Measurements from ENCODE around the gene CYP2D6. TPM values are rescaled to one million over a fixed set of nuclear protein-coding genes. Genes with fewer than 3 reads are reported as not detected.

CYP2D6 gene
- total RNA-seq, 3 donors from 2014 or later = 3.8 to 10.0 (median 4.7) TPM

- intact Hi-C loops (cut with DNase I, micrococcal nuclease) = no loop called here
- TF ChIP-seq CTCF (IDR thresholded peaks at IDR 0.05) = no peak
Observed at GRCh38 chr22:42170946-42171345, 40.3 kb upstream of the CYP2D6 start.

GRCh38 chr22:42169055-42169469, 38.5 kb upstream of the CYP2D6 start:
- intact Hi-C loops (cut with DNase I, micrococcal nuclease) = loop anchor here (2.0 to 10.0 kb wide), 3 partner anchors 77 to 268 kb away; partner anchors contain the start of genes NDUFA6 (in 1 of the 2) and NFAM1 (in 1 of the 2)
- Histone ChIP-seq H3K9me3 (no peaks in the 10 kb centered on the region), H3K4me3 (no peak overlapping the region), H3K36me3 (ENCODE audit: low read depth) (no peaks in the 10 kb centered on the region), H3K4me1 (ENCODE audit: low read depth) (peaks cover 18% of the 10 kb centered on the region)
- DNase-seq = peak in 2 of 3 donors; percentile 75 to 86
- peak; percentile 59 for TF ChIP-seq CTCF (IDR thresholded peaks at IDR 0.05)
- peak; percentile 89 for ATAC-seq

More at GRCh38 chr22:42170946-42171345, 40.3 kb upstream of the CYP2D6 start:
- Histone ChIP-seq H3K4me1 (ENCODE audit: low read depth) (peaks cover 20% of the 10 kb centered on the region), H3K36me3 (ENCODE audit: low read depth) (no peaks in the 10 kb centered on the region), H3K4me3 (no peak overlapping the region), H3K9me3 (no peaks in the 10 kb centered on the region)
- DNase-seq (no peak), ATAC-seq (no peak)

GRCh38 chr22:42168476-42168875, 37.9 kb upstream of the CYP2D6 start:
- intact Hi-C loops (cut with DNase I, micrococcal nuclease) = loop anchor here (2.0 to 10.0 kb wide), 3 partner anchors 76 to 268 kb away; partner anchors contain the start of genes NDUFA6 (in 1 of the 2) and NFAM1 (in 1 of the 2)
- ATAC-seq (no peak), DNase-seq (peak in 1 of 3 donors; percentile 8)

GRCh38 chr22:42167066-42167465, 36.5 kb upstream of the CYP2D6 start:
- H3K36me3 ChIP-seq (ENCODE audit: low read depth) = no peaks in the 10 kb centered on the region
- no peak for TF ChIP-seq CTCF (IDR thresholded peaks at IDR 0.05)
- H3K9me3 ChIP-seq = no peaks in the 10 kb centered on the region
- ATAC-seq (no peak), DNase-seq (peak in 1 of 3 donors; percentile 9)
- no peak overlapping the region for H3K4me3 ChIP-seq
- no peaks in the 10 kb centered on the region for H3K4me1 ChIP-seq (ENCODE audit: low read depth)
- intact Hi-C loops (cut with DNase I, micrococcal nuclease) = loop anchor here in 1 of 2 donors (5.0 to 10.0 kb wide), 2 partner anchors 75 to 268 kb away; partner anchors contain the start of genes NDUFA6 and NFAM1

More at GRCh38 chr22:42168476-42168875, 37.9 kb upstream of the CYP2D6 start:
- no peak for TF ChIP-seq CTCF (IDR thresholded peaks at IDR 0.05)
- no peaks in the 10 kb centered on the region for H3K9me3 ChIP-seq
- H3K36me3 ChIP-seq (ENCODE audit: low read depth) = no peaks in the 10 kb centered on the region
- H3K4me3 ChIP-seq = no peak overlapping the region
- H3K4me1 ChIP-seq (ENCODE audit: low read depth) = peaks cover 12% of the 10 kb centered on the region

- DNase-seq (peak in 1 of 3 donors; percentile 14), ATAC-seq (no peak)
- no peak for TF ChIP-seq CTCF (IDR thresholded peaks at IDR 0.05)
- H3K9me3 ChIP-seq = no peaks in the 10 kb centered on the region
- H3K4me1 ChIP-seq (ENCODE audit: low read depth) = peaks cover 4% of the 10 kb centered on the region
- no peaks in the 10 kb centered on the region for H3K36me3 ChIP-seq (ENCODE audit: low read depth)
- H3K4me3 ChIP-seq = no peak overlapping the region
- intact Hi-C loops (cut with DNase I, micrococcal nuclease) = loop anchor here in 1 of 2 donors (5.0 to 10.0 kb wide), 2 partner anchors 73 to 270 kb away; partner anchors contain the start of genes NDUFA6 and NFAM1
Observed at GRCh38 chr22:42164901-42165300, 34.3 kb upstream of the CYP2D6 start.
